ENCODE data around the gene NOM1.

GRCh38 chr7:156919132-156919713 lies 30.3 kb upstream of the NOM1 start:
- TF ChIP-seq, protein P1, sequence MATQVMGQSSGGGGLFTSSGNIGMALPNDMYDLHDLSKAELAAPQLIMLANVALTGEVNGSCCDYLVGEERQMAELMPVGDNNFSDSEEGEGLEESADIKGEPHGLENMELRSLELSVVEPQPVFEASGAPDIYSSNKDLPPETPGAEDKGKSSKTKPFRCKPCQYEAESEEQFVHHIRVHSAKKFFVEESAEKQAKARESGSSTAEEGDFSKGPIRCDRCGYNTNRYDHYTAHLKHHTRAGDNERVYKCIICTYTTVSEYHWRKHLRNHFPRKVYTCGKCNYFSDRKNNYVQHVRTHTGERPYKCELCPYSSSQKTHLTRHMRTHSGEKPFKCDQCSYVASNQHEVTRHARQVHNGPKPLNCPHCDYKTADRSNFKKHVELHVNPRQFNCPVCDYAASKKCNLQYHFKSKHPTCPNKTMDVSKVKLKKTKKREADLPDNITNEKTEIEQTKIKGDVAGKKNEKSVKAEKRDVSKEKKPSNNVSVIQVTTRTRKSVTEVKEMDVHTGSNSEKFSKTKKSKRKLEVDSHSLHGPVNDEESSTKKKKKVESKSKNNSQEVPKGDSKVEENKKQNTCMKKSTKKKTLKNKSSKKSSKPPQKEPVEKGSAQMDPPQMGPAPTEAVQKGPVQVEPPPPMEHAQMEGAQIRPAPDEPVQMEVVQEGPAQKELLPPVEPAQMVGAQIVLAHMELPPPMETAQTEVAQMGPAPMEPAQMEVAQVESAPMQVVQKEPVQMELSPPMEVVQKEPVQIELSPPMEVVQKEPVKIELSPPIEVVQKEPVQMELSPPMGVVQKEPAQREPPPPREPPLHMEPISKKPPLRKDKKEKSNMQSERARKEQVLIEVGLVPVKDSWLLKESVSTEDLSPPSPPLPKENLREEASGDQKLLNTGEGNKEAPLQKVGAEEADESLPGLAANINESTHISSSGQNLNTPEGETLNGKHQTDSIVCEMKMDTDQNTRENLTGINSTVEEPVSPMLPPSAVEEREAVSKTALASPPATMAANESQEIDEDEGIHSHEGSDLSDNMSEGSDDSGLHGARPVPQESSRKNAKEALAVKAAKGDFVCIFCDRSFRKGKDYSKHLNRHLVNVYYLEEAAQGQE (IDR thresholded peaks at IDR 0.05; ENCODE audit: insufficient read depth in 1 of 2, low read depth in 2 of 2, low read length in 2 of 2), result no peak
- TF ChIP-seq TAF1 (IDR thresholded peaks at IDR 0.05; ENCODE audit: borderline replicate concordance, insufficient read depth, low read length), result no peak

Data from PFSK-1 (cell line).